Measurements from ENCODE around the gene PCDHA9. TPM values are rescaled to one million over a fixed set of nuclear protein-coding genes. Genes with fewer than 3 reads are reported as not detected.
"Not testable (repeated sequence)": the region's sequence is repeated elsewhere in the genome, so short reads cannot be mapped to it uniquely, and the experiment has no call there.

Gene PCDHA9
- polyA plus RNA-seq, 2 of the 4 experiments (the other 2 are of a cell fraction): 0.03 TPM; not detected in 1

GRCh38 chr5:140821375-140822280 lies 26.6 kb upstream of the PCDHA9 start, which contains the start of gene PCDHA5:
Gene PCDHA5 (plus strand): TSS chr5:140821613.
- peak within 1 kb of the TSS; percentile 53 to 74 for H3K27ac ChIP-seq
- POLR2A ChIA-PET: interaction anchor here (1.2 to 1.8 kb wide), 2 partner anchors 105 to 219 kb away, joined by 5 to 17 read pairs; partner anchors contain the start of gene PCDHAC1
- no peaks in the 10 kb centered on the region for H3K9me3 ChIP-seq
- peak within 1 kb of the TSS; percentile 57 for H3K4me3 ChIP-seq
- peak; percentile 85 for FAIRE-seq
- TF ChIP-seq RAD21 (conservative IDR thresholded peaks at IDR 0.05 in 1 of 2, IDR thresholded peaks at IDR 0.05 in 1 of 2): peak; percentile 43 to 65; a peak in 4 of 5 replicates
- peak; percentile 28; the same call in 1 of the 2 replicates for TF ChIP-seq MAX (IDR thresholded peaks at IDR 0.05)
- no peak for TF ChIP-seq NR3C1 (IDR thresholded peaks at IDR 0.05)
- peak; percentile 63 for TF ChIP-seq CTCF (IDR thresholded peaks at IDR 0.05)
- peak; percentile 41; the same call in 1 of the 3 replicates for TF ChIP-seq SMC3 (IDR thresholded peaks at IDR 0.05)
- TF ChIP-seq KDM5A (IDR thresholded peaks at IDR 0.05): no peak
- no peak for TF ChIP-seq HOXB5 (CRISPR knock-in tag; IDR thresholded peaks at IDR 0.05)
- no peak for TF ChIP-seq ESRRA (IDR thresholded peaks at IDR 0.05; ENCODE audit: borderline replicate concordance, low read length)
- no peak for TF ChIP-seq BHLHE40 (IDR thresholded peaks at IDR 0.05; ENCODE audit: low read depth, low read length)
- peak; percentile 51 for TF ChIP-seq MAFK (IDR thresholded peaks at IDR 0.05; ENCODE audit: partially characterized antibody)
- TF ChIP-seq RCOR1 (IDR thresholded peaks at IDR 0.05; ENCODE audit: low read depth, low read length): no peak
- H3K4me1 ChIP-seq: no peaks in the 10 kb centered on the region
- peak; percentile 69 to 73 for DNase-seq (ENCODE audit: low read depth in 1 of 2, low spot score in 1 of 2)
- peak within 1 kb of the TSS; percentile 70 for H3K4me2 ChIP-seq
- ATAC-seq: peak; percentile 85 to 92
- 16% methylated on average over 39 of the region's 39 CpGs for WGBS (ENCODE audit: missing lambda C conversion rate)
- CTCF ChIA-PET: interaction anchor here (0.6 to 4.8 kb wide), 44 partner anchors 12 to 593 kb away, joined by 3 to 74 read pairs (median 4); partner anchors contain the start of genes PCDHA12, PCDHA2, PCDHA3 and PCDHA4

GRCh38 chr5:140822281-140822629 lies 25.9 kb upstream of the PCDHA9 start:
- CTCF ChIA-PET: interaction anchor here (0.7 to 4.8 kb wide), 25 partner anchors 15 to 328 kb away, joined by 3 to 74 read pairs (median 5); partner anchors contain the start of genes PCDHA12, PCDHA2, PCDHA4 and PCDHAC1
- H3K4me3 ChIP-seq: peak overlapping the region; percentile 57
- H3K4me2 ChIP-seq: peak overlapping the region; percentile 70
- FAIRE-seq: no peak
- H3K27ac ChIP-seq: no peak overlapping the region
- POLR2A ChIA-PET: interaction anchor here (1.8 kb wide), 1 partner anchor 218 kb away, joined by 17 read pairs; no protein-coding TSS in a partner anchor
- TF ChIP-seq NPAS2 (CRISPR knock-in tag; IDR thresholded peaks at IDR 0.05; ENCODE audit: borderline replicate concordance) (no peak), HEYL (CRISPR knock-in tag; IDR thresholded peaks at IDR 0.05) (no peak), CBX8 (IDR thresholded peaks at IDR 0.05) (no peak), POLR2A (IDR thresholded peaks at IDR 0.05; ENCODE audit: low read length) (no peak), HOXB13 (CRISPR knock-in tag; IDR thresholded peaks at IDR 0.05; ENCODE audit: low read depth) (no peak), JUN (IDR thresholded peaks at IDR 0.05) (no peak), ZFP36 (IDR thresholded peaks at IDR 0.05; ENCODE audit: borderline replicate concordance, partially characterized antibody) (no peak), TP53 (CRISPR knock-in tag; IDR thresholded peaks at IDR 0.05) (no peak)
- WGBS (ENCODE audit: missing lambda C conversion rate): 18% methylated on average over 6 of the region's 6 CpGs
- no peak for DNase-seq (ENCODE audit: low read depth in 1 of 2, low spot score in 1 of 2)
- no peaks in the 10 kb centered on the region for H3K9me3 ChIP-seq
- H3K4me1 ChIP-seq: no peaks in the 10 kb centered on the region
- ATAC-seq: no peak

GRCh38 chr5:140822969-140823368 lies 25.2 kb upstream of the PCDHA9 start:
- POLR2A ChIA-PET; ATAC-seq; H3K4me1 ChIP-seq; H3K9me3 ChIP-seq; H3K27ac ChIP-seq; DNase-seq (ENCODE audit: low read depth in 1 of 2, low spot score in 1 of 2); H3K4me2 ChIP-seq; H3K4me3 ChIP-seq; FAIRE-seq: not testable (repeated sequence)
- 91% methylated on average over 48 of the region's 48 CpGs for WGBS (ENCODE audit: missing lambda C conversion rate)
- CTCF ChIA-PET: interaction anchor here (1.6 to 3.3 kb wide), 4 partner anchors 28 to 205 kb away, joined by 6 to 27 read pairs (median 8); partner anchors contain the start of genes PCDHA12 and PCDHA2
